ENCODE results near the gene OLFML1. TPM values are rescaled to one million over a fixed set of nuclear protein-coding genes. Genes with fewer than 3 reads are reported as not detected.
A peak's percentile ranks its signal among the peaks of the same experiment; 100 is the strongest.

The OLFML1 gene
- total and polyA plus RNA-seq, 2 of the 13 experiments (the other 11 are each of a cell fraction or from before 2014, with no cell fraction given), result 0.89 to 0.90 TPM

- no peak for TF ChIP-seq ZNF430 (CRISPR knock-in tag; IDR thresholded peaks at IDR 0.05)
- TF ChIP-seq UBTF (CRISPR knock-in tag; IDR thresholded peaks at IDR 0.05), result peak; percentile 44; the same call in 1 of the 2 replicates
- TF ChIP-seq FOSL2 (CRISPR knock-in tag; IDR thresholded peaks at IDR 0.05), result peak; percentile 46; the same call in 1 of the 2 replicates
- peak; percentile 95 for TF ChIP-seq PAXIP1 (CRISPR knock-in tag; conservative IDR thresholded peaks at IDR 0.05)
- peak; percentile 14; the same call in 1 of the 2 replicates for TF ChIP-seq ZNF574 (CRISPR knock-in tag; IDR thresholded peaks at IDR 0.05)
- TF ChIP-seq RFX3 (CRISPR knock-in tag; IDR thresholded peaks at IDR 0.05), result no peak
- TF ChIP-seq ZNF780A (CRISPR knock-in tag; IDR thresholded peaks at IDR 0.05), result no peak
- no peak for TF ChIP-seq GLMP (CRISPR knock-in tag; IDR thresholded peaks at IDR 0.05; ENCODE audit: borderline replicate concordance)
- no peak for TF ChIP-seq NRL (CRISPR knock-in tag; IDR thresholded peaks at IDR 0.05; ENCODE audit: borderline replicate concordance)
- no peak for TF ChIP-seq ZSCAN30 (CRISPR knock-in tag; IDR thresholded peaks at IDR 0.05)
- no peak for TF ChIP-seq ZSCAN21 (CRISPR knock-in tag; IDR thresholded peaks at IDR 0.05; ENCODE audit: borderline replicate concordance)
- TF ChIP-seq AFF4 (CRISPR knock-in tag; IDR thresholded peaks at IDR 0.05), result no peak
- TF ChIP-seq ZNF768 (CRISPR knock-in tag; IDR thresholded peaks at IDR 0.05), result no peak
- no peak for TF ChIP-seq DRAP1 (CRISPR knock-in tag; IDR thresholded peaks at IDR 0.05)
- no peak for TF ChIP-seq BRCA1 (CRISPR knock-in tag; IDR thresholded peaks at IDR 0.05)
These were observed 40.1 kb downstream of the OLFML1 start (continued) for GRCh38 chr11:7525424-7525823.

Data from HepG2 (cell line).